ENCODE data around the gene CELA2B. TPM values are rescaled to one million over a fixed set of nuclear protein-coding genes. Genes with fewer than 3 reads are reported as not detected.
"Not testable (repeated sequence)": the region's sequence is repeated elsewhere in the genome, so short reads cannot be mapped to it uniquely, and the experiment has no call there.

Gene CELA2B
- total and polyA plus RNA-seq, 11 donors, result not detected

DNA sequence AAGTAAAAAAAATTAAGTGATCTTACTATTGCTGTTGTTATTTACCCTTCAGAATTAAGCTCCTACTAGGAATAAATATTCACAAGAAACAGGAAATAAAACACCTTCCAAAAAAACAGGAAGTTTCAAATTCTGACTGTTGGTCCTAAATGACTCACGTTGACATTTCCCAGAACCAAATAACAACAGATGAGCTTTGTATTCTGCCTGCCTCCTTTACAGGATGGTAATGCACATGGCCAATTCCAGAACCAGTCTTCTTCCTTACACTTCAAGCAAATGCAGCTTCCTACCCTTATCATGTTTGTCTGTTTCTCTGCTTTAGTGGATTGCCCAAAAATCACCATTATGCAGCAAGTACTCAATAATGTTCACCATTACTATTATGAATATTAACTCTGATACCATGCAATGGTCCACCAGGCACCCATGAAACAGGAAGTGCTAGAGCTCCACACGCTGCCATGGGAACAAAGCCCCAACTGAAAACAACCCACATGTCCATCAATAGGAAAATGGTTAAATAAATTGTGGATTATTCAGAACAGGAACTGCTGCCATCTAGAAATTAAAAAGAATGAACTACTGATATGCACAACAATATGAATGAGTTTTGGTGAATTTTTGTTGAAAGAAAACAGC lies 39.2 kb downstream of the CELA2B start:
- no peaks in the 10 kb centered on the region for H3K27me3 ChIP-seq
- 61 to 69% (median 65%) methylated on average over 2 of the region's 2 CpGs for WGBS, 4 donors
- DNase-seq, result no peak
- peaks cover 0 to 56% (median 21%) of the 10 kb centered on the region in 9 donors for H3K36me3 ChIP-seq
- H3K9me3 ChIP-seq, result no peaks in the 10 kb centered on the region
- H3K4me3 ChIP-seq, result no peak overlapping the region
- intact Hi-C loops (cut with DNase I), result no loop called here
- TF ChIP-seq, protein P1, sequence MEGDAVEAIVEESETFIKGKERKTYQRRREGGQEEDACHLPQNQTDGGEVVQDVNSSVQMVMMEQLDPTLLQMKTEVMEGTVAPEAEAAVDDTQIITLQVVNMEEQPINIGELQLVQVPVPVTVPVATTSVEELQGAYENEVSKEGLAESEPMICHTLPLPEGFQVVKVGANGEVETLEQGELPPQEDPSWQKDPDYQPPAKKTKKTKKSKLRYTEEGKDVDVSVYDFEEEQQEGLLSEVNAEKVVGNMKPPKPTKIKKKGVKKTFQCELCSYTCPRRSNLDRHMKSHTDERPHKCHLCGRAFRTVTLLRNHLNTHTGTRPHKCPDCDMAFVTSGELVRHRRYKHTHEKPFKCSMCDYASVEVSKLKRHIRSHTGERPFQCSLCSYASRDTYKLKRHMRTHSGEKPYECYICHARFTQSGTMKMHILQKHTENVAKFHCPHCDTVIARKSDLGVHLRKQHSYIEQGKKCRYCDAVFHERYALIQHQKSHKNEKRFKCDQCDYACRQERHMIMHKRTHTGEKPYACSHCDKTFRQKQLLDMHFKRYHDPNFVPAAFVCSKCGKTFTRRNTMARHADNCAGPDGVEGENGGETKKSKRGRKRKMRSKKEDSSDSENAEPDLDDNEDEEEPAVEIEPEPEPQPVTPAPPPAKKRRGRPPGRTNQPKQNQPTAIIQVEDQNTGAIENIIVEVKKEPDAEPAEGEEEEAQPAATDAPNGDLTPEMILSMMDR (IDR thresholded peaks at IDR 0.05), result no peak
- H3K4me1 ChIP-seq, result peaks cover 0 to 13% (median 0%) of the 10 kb centered on the region in 12 donors
- H3K27ac ChIP-seq, result no peak overlapping the region
- ATAC-seq, result no peak

DNA sequence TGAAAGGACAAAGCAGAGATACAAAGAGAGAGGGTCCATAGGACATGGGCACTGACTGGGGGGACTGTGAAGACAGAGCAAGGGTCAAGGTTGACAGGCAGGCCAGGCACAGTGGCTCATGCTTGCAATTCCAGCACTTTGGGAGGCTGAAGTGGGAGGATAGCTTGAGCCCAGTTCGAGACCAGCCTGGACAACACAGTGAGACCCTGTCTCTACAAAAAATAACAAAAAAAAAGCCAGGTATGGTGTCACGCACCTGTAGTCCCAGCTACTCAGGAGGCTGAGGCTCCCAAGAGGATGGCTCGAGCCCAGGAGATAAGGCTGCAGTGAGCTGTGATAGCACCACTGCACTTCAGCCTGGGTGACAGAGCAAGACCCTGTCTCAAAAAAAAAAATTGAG lies 43.7 kb downstream of the CELA2B start:
- H3K4me3 ChIP-seq, result no peak overlapping the region
- no peaks in the 10 kb centered on the region for H3K9me3 ChIP-seq
- H3K4me1 ChIP-seq, result peaks cover 0 to 31% (median 9%) of the 10 kb centered on the region in 12 donors
- no peak overlapping the region for H3K27ac ChIP-seq
- ATAC-seq (no peak), DNase-seq (no peak)
- TF ChIP-seq POLR2A (IDR thresholded peaks at IDR 0.05), result no peak
- TF ChIP-seq, protein P1 (IDR thresholded peaks at IDR 0.05), result no peak
- H3K27me3 ChIP-seq, result no peaks in the 10 kb centered on the region
- WGBS, 4 donors, result 80 to 83% (median 83%) methylated on average over 3 of the region's 3 CpGs
- peaks cover 0 to 29% (median 13%) of the 10 kb centered on the region in 9 donors for H3K36me3 ChIP-seq
- intact Hi-C loops (cut with DNase I), result loop anchor here in 2 of 10 donors (5.0 to 10.0 kb wide), 2 partner anchors 192 to 195 kb away; no protein-coding TSS in a partner anchor

DNA sequence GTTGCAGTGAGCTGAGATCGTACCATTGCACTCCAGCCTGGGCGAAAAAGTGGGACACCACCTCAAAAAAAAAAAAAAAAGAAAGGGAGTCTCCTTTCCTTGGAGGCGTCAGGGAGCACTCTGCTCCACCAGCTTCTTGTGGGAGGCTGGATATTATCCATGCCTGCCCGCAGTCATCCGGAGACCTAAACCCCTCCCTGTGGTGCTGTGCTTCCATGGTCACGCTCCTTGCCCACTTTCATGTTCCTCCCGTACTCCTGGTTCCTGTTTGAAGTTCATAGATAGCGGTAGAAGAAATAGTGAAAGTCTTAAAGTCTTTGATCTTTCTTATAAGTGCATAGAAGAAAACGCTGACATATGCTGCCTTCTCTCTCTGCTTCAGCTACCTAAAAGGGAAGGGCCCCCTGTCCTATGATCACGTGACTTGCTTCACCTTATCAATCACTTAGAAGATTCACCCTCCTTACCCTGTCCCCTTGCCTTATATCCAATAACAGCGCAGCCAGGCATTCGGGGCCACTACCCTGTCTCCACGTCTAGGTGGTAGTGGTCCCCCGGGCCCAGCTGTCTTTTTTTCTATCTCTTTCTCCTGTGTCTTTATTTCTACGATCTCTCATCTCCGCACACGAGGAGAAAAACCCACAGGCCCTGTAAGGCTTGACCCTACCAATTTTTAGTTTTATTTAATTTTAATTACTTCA lies 45.5 kb downstream of the CELA2B start:
- WGBS, 4 donors, result 89 to 92% (median 91%) methylated on average over 17 of the region's 17 CpGs
- peaks cover 0 to 18% (median 13%) of the 10 kb centered on the region in 9 donors for H3K36me3 ChIP-seq
- peaks cover 8 to 31% (median 19%) of the 10 kb centered on the region in 12 donors for H3K4me1 ChIP-seq
- H3K27ac ChIP-seq, H3K27me3 ChIP-seq, ATAC-seq, H3K4me3 ChIP-seq, H3K9me3 ChIP-seq, DNase-seq: not testable (repeated sequence)
- intact Hi-C loops (cut with DNase I), result loop anchor here in 2 of 10 donors (5.0 to 10.0 kb wide), 2 partner anchors 194 to 197 kb away; no protein-coding TSS in a partner anchor

DNA sequence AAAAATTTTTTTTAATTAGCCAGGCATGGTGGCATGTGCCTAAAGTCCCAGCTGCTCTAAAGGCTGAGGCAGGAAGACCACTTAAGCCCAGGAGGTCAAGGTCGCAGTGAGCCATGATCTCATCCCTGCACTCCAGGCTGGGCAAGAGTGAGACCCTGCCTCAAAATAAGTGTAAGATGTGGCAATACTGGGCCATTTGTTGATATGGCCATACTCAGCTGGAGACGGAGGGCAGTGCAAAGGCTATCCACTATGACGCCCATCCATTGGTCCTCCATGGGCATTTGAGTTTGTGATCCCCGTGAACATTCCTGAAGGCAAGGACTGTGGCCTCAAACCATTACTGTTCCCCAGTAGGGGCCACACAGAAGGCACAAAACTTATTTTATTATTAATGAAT lies 46.6 kb downstream of the CELA2B start:
- TF ChIP-seq, protein P1 (IDR thresholded peaks at IDR 0.05), result no peak
- no peak for TF ChIP-seq POLR2A (IDR thresholded peaks at IDR 0.05)
- ATAC-seq (no peak), DNase-seq (no peak)
- Histone ChIP-seq H3K4me3 (no peak overlapping the region), H3K27me3 (no peaks in the 10 kb centered on the region), H3K27ac (peak overlapping the region in 1 of 12 donors; percentile 98), H3K4me1 (peaks cover 8 to 35% (median 22%) of the 10 kb centered on the region in 12 donors), H3K9me3 (no peaks in the 10 kb centered on the region), H3K36me3 (peaks cover 0 to 7% (median 4%) of the 10 kb centered on the region in 9 donors)
- intact Hi-C loops (cut with DNase I), result loop anchor here in 2 of 10 donors (5.0 to 10.0 kb wide), 2 partner anchors 195 to 198 kb away; no protein-coding TSS in a partner anchor
- 97 to 100% (median 98%) methylated on average over 4 of the region's 4 CpGs for WGBS, 4 donors

Data from heart left ventricle (tissue), 16 donors.